Upper lobe of left lung (tissue), 6 donors: Measurements from ENCODE around the gene PDE6H. TPM values are rescaled to one million over a fixed set of nuclear protein-coding genes. Genes with fewer than 3 reads are reported as not detected.

Experiments used
- ATAC-seq, 2 donors: fragments of 200-7000 bp; cut with Tn5 transposase; one replicate each; pipeline ENCODE4 v1.9.1; 2022; ENCODE audit warnings: mild to moderate bottlenecking in 2 of 2, moderate library complexity in 2 of 2; ENCODE audit not compliant: low FRiP score in 2 of 2
- DNase-seq, 2 donors: peaks; one replicate each; pipeline ENCODE4 v3.0.0-alpha.2; 2019 to 2020
- H3K27ac ChIP-seq, 4 donors: fragments of 200-600 bp; sonication (generic); one replicate each; pipeline ENCODE4 v1.5.1; 2016 to 2019
- H3K27me3 ChIP-seq, 4 donors: fragments of 200-600 bp; sonication (generic); one replicate each; pipeline ENCODE4 v1.5.1; 2017 to 2019
- H3K36me3 ChIP-seq, 4 donors: fragments of 200-600 bp; sonication (generic); one replicate each; pipeline ENCODE4 v1.5.1; 2016 to 2019
- H3K4me1 ChIP-seq, 4 donors: fragments of 200-600 bp; sonication (generic); one replicate each; pipeline ENCODE4 v1.5.1; 2018 to 2019
- H3K4me3 ChIP-seq, 4 donors: fragments of 200-600 bp; sonication (generic); one replicate each; pipeline ENCODE4 v1.5.1; 2017 to 2019; ENCODE audit warnings: mild to moderate bottlenecking in 2 of 4, moderate library complexity in 1 of 4
- H3K9me3 ChIP-seq, 4 donors: fragments of 200-600 bp; sonication (generic); one replicate each; pipeline ENCODE4 v1.5.1; 2018 to 2019
- CTCF ChIP-seq, 6 experiments: fragments of 450-650 bp in 4 of 6; fragments of 200-600 bp in 2 of 6; sonication (generic) in 2 of 6; IDR thresholded peaks; one replicate each; pipeline ENCODE4 v1.5.1; 2016 to 2019; ENCODE audit warnings: antibody characterized with exemption in 6 of 6
- EP300 ChIP-seq, 4 donors: sonication (generic); formaldehyde crosslinking; IDR thresholded peaks; one replicate each; pipeline ENCODE4 v1.5.1; 2017; ENCODE audit warnings: antibody characterized with exemption in 4 of 4, control low read depth in 2 of 4
- POLR2A ChIP-seq, 4 donors: fragments of 450-650 bp; IDR thresholded peaks; one replicate each; pipeline ENCODE4 v1.5.1; 2016 to 2017; ENCODE audit warnings: antibody characterized with exemption in 4 of 4, mild to moderate bottlenecking in 2 of 4
- POLR2AphosphoS5 ChIP-seq, 2 donors: sonication (generic); formaldehyde crosslinking; IDR thresholded peaks; one replicate each; pipeline ENCODE4 v1.5.1; 2017; ENCODE audit warnings: antibody characterized with exemption in 2 of 2
- WGBS, 2 donors: methylation state at CpG; one replicate each; pipeline ENCODE4 v1.1.5; 2017 to 2018; 5-methylcytosine and 5-hydroxymethylcytosine counted together
- total RNA-seq, 6 donors: library from RNA; depleted of rRNA in 4 of 6; stranded (reverse); fragments of >200 nt in 4 of 6; gene quantifications; one replicate each; pipeline versions ENCODE4 v1.1.0 to v1.2.1, GENCODE V29; 2016 to 2021
- donor health status: DM: no; HTN: no; CAD: no; lungs with moderate emphysema.
- donor health status: DM: no; HTN: yes; CAD: no; lungs with severe emphysema.

PDE6H gene
- total RNA-seq, 6 donors from 2014 or later, result not detected

- no peak for DNase-seq
- no peak for ATAC-seq
- Histone ChIP-seq H3K36me3 (no peaks in the 10 kb centered on the region), H3K27me3 (no peaks in the 10 kb centered on the region), H3K4me1 (peaks cover 0 to 5% (median 0%) of the 10 kb centered on the region in 4 donors), H3K27ac (no peak overlapping the region), H3K9me3 (no peaks in the 10 kb centered on the region), H3K4me3 (no peak overlapping the region)
- TF ChIP-seq POLR2A (IDR thresholded peaks at IDR 0.05) (no peak), POLR2AphosphoS5 (IDR thresholded peaks at IDR 0.05) (no peak), CTCF (IDR thresholded peaks at IDR 0.05) (no peak), EP300 (IDR thresholded peaks at IDR 0.05) (no peak)
- 64 to 78% methylated on average over 4 of the region's 4 CpGs for WGBS, 2 donors
These were observed 2.4 kb upstream of the PDE6H start for GRCh38 chr12:14970473-14970872.

- no peaks in the 10 kb centered on the region for H3K27me3 ChIP-seq
- no peak for TF ChIP-seq EP300 (IDR thresholded peaks at IDR 0.05)
- no peak for TF ChIP-seq CTCF (IDR thresholded peaks at IDR 0.05)
- TF ChIP-seq POLR2AphosphoS5 (IDR thresholded peaks at IDR 0.05), result no peak
- TF ChIP-seq POLR2A (IDR thresholded peaks at IDR 0.05), result no peak
- H3K27ac ChIP-seq, result no peak overlapping the region
- no peak for DNase-seq
- H3K4me3 ChIP-seq, result no peak overlapping the region
- H3K9me3 ChIP-seq, result no peaks in the 10 kb centered on the region
- no peaks in the 10 kb centered on the region for H3K36me3 ChIP-seq
- no peak for ATAC-seq
- WGBS, 2 donors, result 88 to 89% methylated on average over 3 of the region's 3 CpGs
- peaks cover 0 to 5% (median 0%) of the 10 kb centered on the region in 4 donors for H3K4me1 ChIP-seq
These were observed 1.8 kb downstream of the PDE6H start for GRCh38 chr12:14974633-14975032.

- TF ChIP-seq POLR2AphosphoS5 (IDR thresholded peaks at IDR 0.05) (no peak), EP300 (IDR thresholded peaks at IDR 0.05) (no peak), CTCF (IDR thresholded peaks at IDR 0.05) (no peak), POLR2A (IDR thresholded peaks at IDR 0.05) (no peak)
- DNase-seq (no peak), ATAC-seq (peak; percentile 22 to 65)
- no peaks in the 10 kb centered on the region for H3K9me3 ChIP-seq
- no peak overlapping the region for H3K27ac ChIP-seq
- no peaks in the 10 kb centered on the region for H3K27me3 ChIP-seq
- no peak overlapping the region for H3K4me3 ChIP-seq
- WGBS, 2 donors, result 75 to 83% methylated on average over 4 of the region's 4 CpGs
- H3K4me1 ChIP-seq, result peaks cover 0 to 5% (median 0%) of the 10 kb centered on the region in 4 donors
- no peaks in the 10 kb centered on the region for H3K36me3 ChIP-seq
These were observed 2.6 kb downstream of the PDE6H start for GRCh38 chr12:14975457-14975856.

- DNase-seq (no peak), ATAC-seq (no peak)
- Histone ChIP-seq H3K27ac (no peak overlapping the region), H3K36me3 (no peaks in the 10 kb centered on the region), H3K4me3 (no peak overlapping the region), H3K9me3 (no peaks in the 10 kb centered on the region), H3K27me3 (no peaks in the 10 kb centered on the region), H3K4me1 (peaks cover 0 to 5% (median 2%) of the 10 kb centered on the region in 4 donors)
- TF ChIP-seq POLR2A (IDR thresholded peaks at IDR 0.05) (no peak), POLR2AphosphoS5 (IDR thresholded peaks at IDR 0.05) (no peak), EP300 (IDR thresholded peaks at IDR 0.05) (no peak), CTCF (IDR thresholded peaks at IDR 0.05) (no peak)
- 80 to 82% methylated on average over 3 of the region's 3 CpGs for WGBS, 2 donors
These were observed 3.8 kb downstream of the PDE6H start for GRCh38 chr12:14976658-14977057.

GRCh38 chr12:14979468-14979867 is 6.6 kb downstream of the PDE6H start:
- Histone ChIP-seq H3K27ac (no peak overlapping the region), H3K27me3 (no peaks in the 10 kb centered on the region), H3K9me3 (no peaks in the 10 kb centered on the region), H3K36me3 (no peaks in the 10 kb centered on the region), H3K4me3 (no peak overlapping the region), H3K4me1 (peaks cover 0 to 3% (median 0%) of the 10 kb centered on the region in 4 donors)
- TF ChIP-seq POLR2AphosphoS5 (IDR thresholded peaks at IDR 0.05), result no peak
- no peak for TF ChIP-seq CTCF (IDR thresholded peaks at IDR 0.05)
- no peak for TF ChIP-seq EP300 (IDR thresholded peaks at IDR 0.05)
- no peak for TF ChIP-seq POLR2A (IDR thresholded peaks at IDR 0.05)
- DNase-seq (no peak), ATAC-seq (no peak)
